Kidney tubule cell (primary cell): ENCODE measurements around the gene ZNF248.
"Not testable (repeated sequence)": the region's sequence is repeated elsewhere in the genome, so short reads cannot be mapped to it uniquely, and the experiment has no call there.

Source experiments
- DNase-seq: peaks from one replicate; pipeline ENCODE4 v3.0.0-alpha.2; 2018; ENCODE audit warnings: low spot score

The ZNF248 gene

GRCh38 chr10:37739181-37739580 is 118.2 kb downstream of the ZNF248 start:
- no peak for DNase-seq

- not testable (repeated sequence) for DNase-seq
These were observed 119.2 kb downstream of the ZNF248 start for GRCh38 chr10:37738241-37738640.

- no peak for DNase-seq
These were observed 120.1 kb downstream of the ZNF248 start for GRCh38 chr10:37737336-37737735.

- DNase-seq, result no peak
These were observed 121.3 kb downstream of the ZNF248 start for GRCh38 chr10:37736120-37736519.

GRCh38 chr10:37734971-37735370 is 122.4 kb downstream of the ZNF248 start:
- peak; percentile 57 for DNase-seq
